Natural killer cell treated with Interleukin-12 subunit alpha and Interleukin-12 subunit beta and Interleukin-15 and Interleukin-18, amount 100 ng/mL, for 72 hours (primary cell): ENCODE results near the gene COMMD4. TPM values are rescaled to one million over a fixed set of nuclear protein-coding genes. Genes with fewer than 3 reads are reported as not detected.
"Not testable (repeated sequence)": the region's sequence is repeated elsewhere in the genome, so short reads cannot be mapped to it uniquely, and the experiment has no call there.

Experiments
- ATAC-seq, 2 donors: fragments of 150-1000 bp; cut with Tn5 transposase in 1 of 2; sonication (Bioruptor Pico), chemical (Tn5 transposase) in 1 of 2; 2 replicates each; pipeline ENCODE4 v1.10.0; 2021
- DNase-seq: peaks from one replicate; pipeline ENCODE4 v3.0.0; 2022; ENCODE audit warnings: low spot score
- H3K27ac Mint-ChIP-seq, 2 donors: 1 replicate in 1 of 2; 2 replicates in 1 of 2; pipeline ENCODE4 v1.8.0; 2022; ENCODE audit warnings: mixed read lengths in 2 of 2, mild to moderate bottlenecking in 1 of 2, moderate library complexity in 1 of 2
- H3K27me3 Mint-ChIP-seq, 2 donors: 1 replicate in 1 of 2; 2 replicates in 1 of 2; pipeline ENCODE4 v1.8.0; 2022; ENCODE audit warnings: mixed read lengths in 2 of 2
- H3K36me3 Mint-ChIP-seq: one replicate; pipeline ENCODE4 v1.8.0; 2022; ENCODE audit warnings: mixed read lengths
- H3K4me1 Mint-ChIP-seq, 2 donors: 1 replicate in 1 of 2; 2 replicates in 1 of 2; pipeline ENCODE4 v1.8.0; 2022; ENCODE audit warnings: low read depth in 2 of 2, mixed read lengths in 2 of 2, mild to moderate bottlenecking in 1 of 2
- H3K4me3 Mint-ChIP-seq: one replicate; pipeline ENCODE4 v1.8.0; 2022; ENCODE audit warnings: mixed read lengths
- H3K9me3 Mint-ChIP-seq: 2 replicates; pipeline ENCODE4 v1.8.0; 2022; ENCODE audit warnings: mixed read lengths
- total RNA-seq, 2 donors: library from RNA; stranded (reverse); gene quantifications; one replicate each; pipeline ENCODE4 v1.2.3, GENCODE V29; 2022

COMMD4 gene
- total RNA-seq, 2 donors from 2014 or later, result 54.4 to 96.2 TPM

- H3K4me3 Mint-ChIP-seq, H3K27me3 Mint-ChIP-seq, H3K9me3 Mint-ChIP-seq, H3K36me3 Mint-ChIP-seq, H3K27ac Mint-ChIP-seq, DNase-seq, ATAC-seq, H3K4me1 Mint-ChIP-seq: not testable (repeated sequence)
Measured at GRCh38 chr15:75319231-75319897, 16.5 kb upstream of the COMMD4 start.

- DNase-seq, result no peak
- H3K27ac Mint-ChIP-seq, result no peak overlapping the region
- no peak overlapping the region for H3K4me3 Mint-ChIP-seq
- no peaks in the 10 kb centered on the region for H3K9me3 Mint-ChIP-seq
- peaks cover 0 to 6% of the 10 kb centered on the region in 2 donors for H3K27me3 Mint-ChIP-seq
- ATAC-seq, result no peak
- H3K4me1 Mint-ChIP-seq, result no peaks in the 10 kb centered on the region
- no peaks in the 10 kb centered on the region for H3K36me3 Mint-ChIP-seq
Measured at GRCh38 chr15:75321711-75322110, 14.2 kb upstream of the COMMD4 start.

GRCh38 chr15:75325922-75326321, 9.9 kb upstream of the COMMD4 start:
- Mint-ChIP-seq H3K27ac (no peak overlapping the region), H3K36me3 (no peaks in the 10 kb centered on the region), H3K9me3 (no peaks in the 10 kb centered on the region), H3K4me1 (no peaks in the 10 kb centered on the region), H3K27me3 (peaks cover 0 to 6% of the 10 kb centered on the region in 2 donors), H3K4me3 (no peak overlapping the region)
- no peak for ATAC-seq
- no peak for DNase-seq

GRCh38 chr15:75327005-75327404, 8.9 kb upstream of the COMMD4 start:
- no peaks in the 10 kb centered on the region for H3K36me3 Mint-ChIP-seq
- no peak overlapping the region for H3K4me3 Mint-ChIP-seq
- H3K27me3 Mint-ChIP-seq, result peaks cover 0 to 5% of the 10 kb centered on the region in 2 donors
- no peaks in the 10 kb centered on the region for H3K9me3 Mint-ChIP-seq
- no peak for DNase-seq
- no peak overlapping the region for H3K27ac Mint-ChIP-seq
- peaks cover 2 to 3% of the 10 kb centered on the region in 2 donors for H3K4me1 Mint-ChIP-seq
- ATAC-seq, result no peak

GRCh38 chr15:75327491-75327890, 8.4 kb upstream of the COMMD4 start:
- ATAC-seq, result no peak
- Mint-ChIP-seq H3K4me3 (no peak overlapping the region), H3K4me1 (peaks cover 3 to 5% of the 10 kb centered on the region in 2 donors), H3K27me3 (peaks cover 0 to 5% of the 10 kb centered on the region in 2 donors), H3K9me3 (no peaks in the 10 kb centered on the region), H3K36me3 (no peaks in the 10 kb centered on the region), H3K27ac (no peak overlapping the region)
- no peak for DNase-seq

GRCh38 chr15:75328493-75329314, 7.2 kb upstream of the COMMD4 start:
- Mint-ChIP-seq H3K4me1 (peaks cover 3 to 5% of the 10 kb centered on the region in 2 donors), H3K4me3 (no peak overlapping the region), H3K36me3 (no peaks in the 10 kb centered on the region), H3K27ac (no peak overlapping the region), H3K9me3 (no peaks in the 10 kb centered on the region), H3K27me3 (peaks cover 0 to 2% of the 10 kb centered on the region in 2 donors)
- DNase-seq (no peak), ATAC-seq (no peak)

GRCh38 chr15:75329571-75329970, 6.3 kb upstream of the COMMD4 start:
- H3K9me3 Mint-ChIP-seq, result no peaks in the 10 kb centered on the region
- no peak overlapping the region for H3K4me3 Mint-ChIP-seq
- no peak overlapping the region for H3K27ac Mint-ChIP-seq
- H3K4me1 Mint-ChIP-seq, result peaks cover 3 to 6% of the 10 kb centered on the region in 2 donors
- H3K27me3 Mint-ChIP-seq, result peaks cover 0 to 2% of the 10 kb centered on the region in 2 donors
- DNase-seq, result no peak
- no peaks in the 10 kb centered on the region for H3K36me3 Mint-ChIP-seq
- no peak for ATAC-seq

GRCh38 chr15:75332093-75332492, 3.8 kb upstream of the COMMD4 start:
- not testable (repeated sequence) for DNase-seq, H3K4me3 Mint-ChIP-seq, H3K9me3 Mint-ChIP-seq, H3K36me3 Mint-ChIP-seq, H3K27me3 Mint-ChIP-seq, ATAC-seq
- H3K27ac Mint-ChIP-seq, result peak overlapping the region in 1 of 2 donors; percentile 19
- H3K4me1 Mint-ChIP-seq, result peaks cover 22 to 28% of the 10 kb centered on the region in 2 donors

GRCh38 chr15:75333654-75334419, 2.0 kb upstream of the COMMD4 start:
- DNase-seq, H3K36me3 Mint-ChIP-seq, H3K27ac Mint-ChIP-seq, H3K9me3 Mint-ChIP-seq, H3K27me3 Mint-ChIP-seq: not testable (repeated sequence)
- ATAC-seq, result peak; percentile 70 to 86
- H3K4me1 Mint-ChIP-seq, result peaks cover 22 to 28% of the 10 kb centered on the region in 2 donors
- peak overlapping the region; percentile 20 for H3K4me3 Mint-ChIP-seq

- Mint-ChIP-seq H3K27me3 (peaks cover 0 to 2% of the 10 kb centered on the region in 2 donors), H3K36me3 (no peaks in the 10 kb centered on the region), H3K4me3 (peak overlapping the region; percentile 96), H3K9me3 (no peaks in the 10 kb centered on the region), H3K4me1 (peaks cover 26 to 28% of the 10 kb centered on the region in 2 donors), H3K27ac (peak overlapping the region; percentile 87 to 94)
- ATAC-seq (no peak), DNase-seq (no peak)
Measured at GRCh38 chr15:75335313-75335704, 554 bp upstream of the COMMD4 start.

GRCh38 chr15:75338661-75339240, 2.9 kb downstream of the COMMD4 start:
- no peak overlapping the region for H3K27ac Mint-ChIP-seq
- H3K4me3 Mint-ChIP-seq, result no peak overlapping the region
- H3K27me3 Mint-ChIP-seq, result no peaks in the 10 kb centered on the region
- peaks cover 23 to 24% of the 10 kb centered on the region in 2 donors for H3K4me1 Mint-ChIP-seq
- H3K9me3 Mint-ChIP-seq, result no peaks in the 10 kb centered on the region
- peaks cover 4% of the 10 kb centered on the region for H3K36me3 Mint-ChIP-seq
- ATAC-seq (no peak), DNase-seq (no peak)

- ATAC-seq, result no peak
- Mint-ChIP-seq H3K4me1 (peaks cover 21 to 23% of the 10 kb centered on the region in 2 donors), H3K36me3 (peaks cover 4% of the 10 kb centered on the region), H3K27me3 (no peaks in the 10 kb centered on the region), H3K27ac (no peak overlapping the region), H3K4me3 (no peak overlapping the region), H3K9me3 (no peaks in the 10 kb centered on the region)
- DNase-seq, result peak; percentile 51
Measured at GRCh38 chr15:75339531-75340240, 3.8 kb downstream of the COMMD4 start.

GRCh38 chr15:75342221-75342620, 6.4 kb downstream of the COMMD4 start:
- ATAC-seq (no peak), DNase-seq (peak; percentile 15)
- Mint-ChIP-seq H3K27me3 (peaks cover 0 to 5% of the 10 kb centered on the region in 2 donors), H3K4me3 (no peak overlapping the region), H3K4me1 (peaks cover 10 to 12% of the 10 kb centered on the region in 2 donors), H3K27ac (no peak overlapping the region), H3K36me3 (peaks cover 4% of the 10 kb centered on the region), H3K9me3 (no peaks in the 10 kb centered on the region)
